Keratinocyte (primary cell): ENCODE measurements around the gene RPL41. TPM values are rescaled to one million over a fixed set of nuclear protein-coding genes. Genes with fewer than 3 reads are reported as not detected.
A peak's percentile ranks its signal among the peaks of the same experiment; 100 is the strongest.

Experiments
- DNase-seq: peaks from one replicate; pipeline ENCODE4 v3.0.0-alpha.2; 2011; ENCODE audit warnings: low read depth, missing footprints, low spot score
- FAIRE-seq: peaks from 2 replicates; lab custom pipeline; 2011; peaks lifted over from hg19 to GRCh38; lab: Jason Lieb, UNC
- H2AFZ ChIP-seq: 2 replicates; pipeline ENCODE4 v1.6.0; 2012; ENCODE audit warnings: low read length, control low read depth, inconsistent platforms; ENCODE audit not compliant: control insufficient read depth
- H3K27ac ChIP-seq: 2 replicates; pipeline ENCODE4 v1.5.1; 2011; ENCODE audit warnings: low read length; ENCODE audit not compliant: control insufficient read depth, insufficient read depth
- H3K27me3 ChIP-seq: 3 replicates; pipeline ENCODE4 v1.6.0; 2011; ENCODE audit warnings: low read length; ENCODE audit not compliant: control insufficient read depth, insufficient read depth; ENCODE audit errors: extremely low read depth
- H3K36me3 ChIP-seq, 2 experiments: 2 replicates in 1 of 2; 3 replicates in 1 of 2; pipeline ENCODE4 v1.5.1; 2011; ENCODE audit warnings: low read length in 2 of 2, mild to moderate bottlenecking in 1 of 2; ENCODE audit not compliant: control insufficient read depth in 2 of 2, insufficient read depth in 2 of 2; ENCODE audit errors: extremely low read depth in 1 of 2
- H3K4me1 ChIP-seq: 3 replicates; pipeline ENCODE4 v1.5.1; 2011; ENCODE audit warnings: low read length; ENCODE audit not compliant: control insufficient read depth, insufficient read depth; ENCODE audit errors: extremely low read depth
- H3K4me2 ChIP-seq: 3 replicates; pipeline ENCODE4 v1.6.0; 2011; ENCODE audit warnings: low read depth, low read length; ENCODE audit not compliant: control insufficient read depth, insufficient read depth; ENCODE audit errors: extremely low read depth
- H3K4me3 ChIP-seq, 3 experiments: fragments of 200-600 bp in 1 of 3; sonication (generic) in 1 of 3; 2 replicates in 2 of 3; 3 replicates in 1 of 3; pipeline ENCODE4 v1.5.1; 2011 to 2016; ENCODE audit warnings: low read length in 3 of 3, mild to moderate bottlenecking in 3 of 3, control low read depth in 2 of 3, inconsistent platforms in 1 of 3, low read depth in 1 of 3, mixed read lengths in 1 of 3, mixed run types in 1 of 3, moderate library complexity in 1 of 3; ENCODE audit not compliant: control insufficient read depth in 2 of 3, insufficient read depth in 2 of 3; ENCODE audit errors: extremely low read depth in 1 of 3
- H3K79me2 ChIP-seq: 2 replicates; pipeline ENCODE4 v1.6.0; 2012; ENCODE audit warnings: low read length; ENCODE audit not compliant: control insufficient read depth, insufficient read depth
- H3K9ac ChIP-seq: 3 replicates; pipeline ENCODE4 v1.6.0; 2011; ENCODE audit warnings: low read length; ENCODE audit not compliant: control insufficient read depth, insufficient read depth; ENCODE audit errors: extremely low read depth
- H3K9me1 ChIP-seq: 3 replicates; pipeline ENCODE4 v1.6.0; 2011; ENCODE audit warnings: low read length; ENCODE audit not compliant: control insufficient read depth, insufficient read depth; ENCODE audit errors: extremely low read depth
- H3K9me3 ChIP-seq: 2 replicates; pipeline ENCODE4 v1.5.1; 2012; ENCODE audit warnings: low read depth, low read length; ENCODE audit not compliant: control insufficient read depth
- H4K20me1 ChIP-seq: 3 replicates; pipeline ENCODE4 v1.6.0; 2011; ENCODE audit warnings: low read length; ENCODE audit not compliant: control insufficient read depth, insufficient read depth; ENCODE audit errors: extremely low read depth
- EZH2 ChIP-seq: IDR thresholded peaks from one replicate; pipeline ENCODE4 v1.6.1; 2012; ENCODE audit warnings: inconsistent platforms, mild to moderate bottlenecking, low read length, moderate library complexity
- dilution Hi-C: fragments of 300-500 bp; cut with MboI; formaldehyde crosslinking; loops from one replicate; pipeline ENCODE4 v1.7.0; 2020; ENCODE audit warnings: low sequenced_read_pairs; ENCODE audit not compliant: extremely low pct_ligation_motif_present
- polyA plus RNA-seq, 5 experiments: library from polyadenylated mRNA; depleted of rRNA in 3 of 5; stranded (reverse) in 3 of 5; stranded (forward) in 1 of 5; unstranded in 1 of 5; fragments of >200 nt; gene quantifications; 1 replicate in 1 of 5; 2 replicates in 3 of 5; 3 replicates in 1 of 5; pipeline versions ENCODE4 v1.2.1 to v1.2.3, GENCODE V29; 2011 to 2012; ENCODE audit warnings: missing spikeins in 2 of 5, low read depth in 1 of 5, low replicate concordance in 1 of 5
- TF ChIP-seq, protein P1 (sequence below), 3 experiments: IDR thresholded peaks in 1 of 3; conservative IDR thresholded peaks in 1 of 3; optimal IDR thresholded peaks in 1 of 3; 2 replicates in 2 of 3; 3 replicates in 1 of 3; pipeline versions ENCODE3 to v1.5.1; 2011; ENCODE audit warnings: low read length in 3 of 3, mild to moderate bottlenecking in 3 of 3, moderate library complexity in 2 of 3, control low read depth in 1 of 3, inconsistent platforms in 1 of 3; ENCODE audit not compliant: insufficient read depth in 2 of 3; ENCODE audit errors: extremely low read depth in 1 of 3

Gene RPL41
- polyA plus RNA-seq, 1 donor (not counting 4 experiments of a cell fraction or from before 2014, with no cell fraction given): 10,481 TPM

DNA sequence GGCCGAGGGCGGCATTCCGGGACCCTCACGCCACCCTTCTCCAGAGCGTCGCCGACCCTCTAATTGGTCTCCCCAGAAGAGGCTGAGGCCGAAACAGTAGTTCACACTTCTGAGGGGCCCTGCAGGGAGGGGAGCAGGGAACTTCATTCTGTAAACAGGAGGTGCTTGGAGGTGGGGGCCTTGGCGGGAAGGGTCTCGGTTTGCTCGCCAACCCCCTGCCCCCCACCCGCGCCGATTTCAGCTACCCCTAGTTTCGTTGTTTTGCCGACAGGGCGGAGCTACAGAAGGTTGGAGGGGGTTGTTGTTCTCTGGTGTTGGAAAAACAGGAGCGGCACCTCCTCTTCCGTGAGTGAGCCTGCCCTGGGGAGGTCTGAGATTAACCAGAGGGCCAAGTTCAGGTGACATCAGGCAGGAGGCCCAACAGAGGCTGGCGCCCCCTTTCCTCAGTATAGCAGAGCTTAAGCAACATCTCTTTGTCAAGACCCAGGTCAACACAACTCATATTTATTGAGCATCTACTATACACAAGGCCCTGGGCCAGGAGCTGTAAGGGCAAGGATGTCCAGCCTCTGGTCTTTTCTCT, 35.8 kb upstream of the RPL41 start:
- Histone ChIP-seq H4K20me1 (no peaks in the 10 kb centered on the region), H3K4me2 (peak overlapping the region; percentile 93), H3K9me3 (no peaks in the 10 kb centered on the region), H3K4me3 (peak overlapping the region; percentile 72 to 79 (median 79)), H3K79me2 (no peaks in the 10 kb centered on the region), H3K9me1 (no peaks in the 10 kb centered on the region), H3K4me1 (peaks cover 10% of the 10 kb centered on the region), H3K9ac (peak overlapping the region; percentile 83), H3K36me3 (peaks cover 0 to 8% of the 10 kb centered on the region in 2 experiments), H3K27me3 (no peaks in the 10 kb centered on the region), H2AFZ (peak overlapping the region; percentile 97), H3K27ac (peak overlapping the region; percentile 84)
- DNase-seq: peak; percentile 54
- TF ChIP-seq, protein P1, sequence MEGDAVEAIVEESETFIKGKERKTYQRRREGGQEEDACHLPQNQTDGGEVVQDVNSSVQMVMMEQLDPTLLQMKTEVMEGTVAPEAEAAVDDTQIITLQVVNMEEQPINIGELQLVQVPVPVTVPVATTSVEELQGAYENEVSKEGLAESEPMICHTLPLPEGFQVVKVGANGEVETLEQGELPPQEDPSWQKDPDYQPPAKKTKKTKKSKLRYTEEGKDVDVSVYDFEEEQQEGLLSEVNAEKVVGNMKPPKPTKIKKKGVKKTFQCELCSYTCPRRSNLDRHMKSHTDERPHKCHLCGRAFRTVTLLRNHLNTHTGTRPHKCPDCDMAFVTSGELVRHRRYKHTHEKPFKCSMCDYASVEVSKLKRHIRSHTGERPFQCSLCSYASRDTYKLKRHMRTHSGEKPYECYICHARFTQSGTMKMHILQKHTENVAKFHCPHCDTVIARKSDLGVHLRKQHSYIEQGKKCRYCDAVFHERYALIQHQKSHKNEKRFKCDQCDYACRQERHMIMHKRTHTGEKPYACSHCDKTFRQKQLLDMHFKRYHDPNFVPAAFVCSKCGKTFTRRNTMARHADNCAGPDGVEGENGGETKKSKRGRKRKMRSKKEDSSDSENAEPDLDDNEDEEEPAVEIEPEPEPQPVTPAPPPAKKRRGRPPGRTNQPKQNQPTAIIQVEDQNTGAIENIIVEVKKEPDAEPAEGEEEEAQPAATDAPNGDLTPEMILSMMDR (optimal IDR thresholded peaks at IDR 0.05 in 1 of 3, IDR thresholded peaks at IDR 0.05 in 1 of 3, conservative IDR thresholded peaks at IDR 0.05 in 1 of 3; ENCODE audit: extremely low read depth in 1 of 3, insufficient read depth in 2 of 3, low read length in 3 of 3): no peak
- TF ChIP-seq EZH2: no peak
- dilution Hi-C loops: no loop called here
- FAIRE-seq: no peak

- dilution Hi-C loops: no loop called here
These were observed 34.8 kb upstream of the RPL41 start for GRCh38 chr12:56081393-56082347.

More at GRCh38 chr12:56081393-56082347, 34.8 kb upstream of the RPL41 start:
- Histone ChIP-seq H2AFZ (no peak overlapping the region), H3K4me1 (peaks cover 16% of the 10 kb centered on the region), H3K79me2 (no peaks in the 10 kb centered on the region), H3K27ac (no peak overlapping the region), H3K27me3 (no peaks in the 10 kb centered on the region), H3K4me2 (peak overlapping the region; percentile 93), H3K9ac (no peak overlapping the region), H3K9me1 (no peaks in the 10 kb centered on the region), H4K20me1 (no peaks in the 10 kb centered on the region), H3K36me3 (peaks cover 0 to 8% of the 10 kb centered on the region in 2 experiments), H3K4me3 (peak overlapping the region in 2 of 3 experiments; percentile 72 to 79), H3K9me3 (no peaks in the 10 kb centered on the region)
- FAIRE-seq: no peak
- no peak for DNase-seq
- TF ChIP-seq EZH2: no peak
- TF ChIP-seq, protein P1 (optimal IDR thresholded peaks at IDR 0.05 in 1 of 3, IDR thresholded peaks at IDR 0.05 in 1 of 3, conservative IDR thresholded peaks at IDR 0.05 in 1 of 3; ENCODE audit: extremely low read depth in 1 of 3, insufficient read depth in 2 of 3, low read length in 3 of 3): no peak
